GM19438 (cell line): ENCODE results near the gene ABCA4.
A peak's percentile ranks its signal among the peaks of the same experiment; 100 is the strongest.

Experiments
- ATAC-seq: cut with Tn5 transposase; IDR thresholded peaks from one replicate; pipeline ENCODE4 v1.9.1; 2021; ENCODE audit warnings: low read depth; ENCODE audit not compliant: unreplicated experiment

Gene ABCA4

DNA sequence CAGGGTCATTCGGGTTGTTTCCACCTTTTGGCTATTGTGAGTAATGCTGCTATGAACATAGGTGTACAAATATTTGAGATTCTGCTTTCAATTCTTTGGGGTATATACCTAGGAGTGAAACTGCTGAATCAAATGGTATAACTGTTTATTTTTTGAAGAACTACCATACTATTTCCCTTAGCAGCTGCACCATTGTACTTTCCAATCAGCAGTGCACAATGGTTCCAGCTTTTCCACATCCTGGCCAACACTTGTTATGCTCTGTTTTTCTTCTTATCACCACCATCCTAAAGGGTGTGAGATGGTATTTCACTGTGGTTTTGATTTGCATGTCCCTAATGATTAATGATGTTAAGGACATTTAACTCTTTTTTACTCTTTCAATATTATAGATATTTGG, 3.6 kb upstream of the ABCA4 start:
- ATAC-seq, result no peak

DNA sequence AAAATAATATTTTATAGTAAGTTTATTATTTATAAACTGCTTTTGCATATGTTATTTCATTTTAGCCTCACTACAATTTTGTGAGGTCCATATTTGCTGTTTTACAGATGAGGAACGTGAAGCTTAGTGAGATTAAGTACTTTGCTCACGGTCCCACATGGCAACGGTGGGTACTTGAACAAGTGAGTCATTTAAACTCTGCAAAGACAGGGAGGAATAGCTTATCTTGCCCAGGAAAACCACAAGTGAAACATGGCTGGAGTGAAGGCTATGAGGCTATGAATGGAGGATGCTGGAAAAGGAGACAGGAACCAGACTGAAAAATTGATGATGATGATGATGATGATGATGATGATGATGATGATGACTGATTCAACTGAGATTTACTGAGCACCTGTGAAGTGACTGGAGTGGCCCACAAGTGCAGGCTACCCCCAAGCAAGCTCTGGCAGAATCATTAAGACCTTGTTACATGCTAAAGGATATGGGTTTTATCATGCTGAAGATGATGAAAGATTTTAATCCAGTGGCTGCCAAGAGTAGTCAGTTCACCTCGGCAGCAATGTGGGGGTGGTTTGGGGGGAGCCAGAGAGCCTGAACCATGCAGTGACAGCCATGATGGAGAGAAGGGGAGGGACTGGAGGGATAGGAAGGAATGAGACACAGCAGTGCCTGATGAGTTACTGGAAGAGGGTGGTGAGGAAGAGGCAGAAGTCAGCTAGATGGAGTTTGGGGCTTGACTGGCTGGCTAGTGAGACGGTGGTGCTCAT, 1.4 kb upstream of the ABCA4 start:
- no peak for ATAC-seq

DNA sequence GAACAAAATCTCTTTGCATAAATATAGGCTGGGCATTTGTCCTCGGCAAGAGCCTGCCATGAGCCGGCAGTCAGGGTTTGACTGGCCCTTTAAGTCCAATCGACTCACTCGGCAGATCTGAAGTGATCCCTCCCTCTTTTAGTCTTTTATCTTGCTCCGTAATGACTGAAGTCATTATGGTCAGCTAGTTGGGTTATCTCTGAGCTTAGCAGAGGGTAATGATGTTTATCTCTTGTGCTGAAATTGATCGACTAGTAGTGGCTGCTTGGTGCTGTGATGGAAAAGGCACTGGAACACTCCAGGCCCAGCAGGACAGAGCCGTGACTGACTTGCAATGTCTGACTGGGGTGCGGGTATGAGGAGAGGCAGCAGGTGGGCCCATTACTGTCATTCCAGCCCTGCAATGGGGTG, 468 bp upstream of the ABCA4 start:
- no peak for ATAC-seq

DNA sequence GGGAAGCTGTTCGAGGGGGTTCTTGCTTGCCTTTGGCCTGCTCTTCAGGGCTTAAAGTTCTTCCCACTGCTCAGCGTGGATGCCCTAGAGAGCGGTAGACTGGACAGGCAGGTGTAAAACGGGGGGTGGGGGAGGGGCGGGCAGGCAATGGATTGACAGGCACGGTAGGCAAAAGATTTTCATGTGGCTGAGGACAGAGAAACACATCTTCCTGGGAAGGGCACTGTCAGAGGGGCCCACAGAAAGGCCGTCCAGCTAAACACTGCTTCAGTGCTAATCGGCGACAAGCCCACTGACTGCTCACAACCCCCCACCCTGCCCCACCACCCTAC, 412 bp downstream of the ABCA4 start:
- ATAC-seq, result no peak

DNA sequence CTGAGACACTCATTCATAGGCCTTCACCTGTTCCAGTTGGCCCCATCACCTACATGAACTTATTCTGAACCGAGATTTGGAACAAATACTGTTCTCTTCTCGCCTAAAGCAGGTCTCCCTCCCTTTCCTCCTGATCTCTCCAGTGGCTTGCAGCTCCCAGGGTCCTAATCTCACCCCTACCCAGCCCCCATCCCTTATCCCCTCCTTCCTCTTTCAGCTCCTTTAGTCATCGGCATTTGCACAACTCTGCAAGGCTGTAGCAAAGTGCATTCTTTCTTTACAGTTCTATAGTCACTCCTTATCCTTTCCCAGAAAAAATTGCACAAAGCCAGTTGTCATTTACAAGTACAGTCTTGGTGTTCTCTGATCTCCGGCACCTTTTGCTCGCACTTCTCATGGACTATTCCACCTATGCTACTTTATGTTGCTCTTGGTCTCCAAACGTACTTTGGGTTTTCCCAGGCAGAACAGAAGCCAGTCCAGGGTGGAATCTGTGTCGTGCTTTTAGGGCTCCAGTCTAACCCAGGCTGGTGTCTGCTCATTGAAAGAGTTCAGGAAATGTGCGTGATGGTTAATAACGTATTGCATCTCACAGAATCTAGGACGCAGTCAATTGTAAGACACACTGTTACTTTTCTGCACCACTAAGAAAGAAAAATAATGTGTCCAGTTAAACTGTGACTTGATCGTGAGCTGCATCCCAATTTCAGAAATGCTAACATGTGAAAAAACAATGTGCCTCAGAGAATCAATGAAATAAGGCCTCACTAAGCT, 965 bp downstream of the ABCA4 start:
- no peak for ATAC-seq

DNA sequence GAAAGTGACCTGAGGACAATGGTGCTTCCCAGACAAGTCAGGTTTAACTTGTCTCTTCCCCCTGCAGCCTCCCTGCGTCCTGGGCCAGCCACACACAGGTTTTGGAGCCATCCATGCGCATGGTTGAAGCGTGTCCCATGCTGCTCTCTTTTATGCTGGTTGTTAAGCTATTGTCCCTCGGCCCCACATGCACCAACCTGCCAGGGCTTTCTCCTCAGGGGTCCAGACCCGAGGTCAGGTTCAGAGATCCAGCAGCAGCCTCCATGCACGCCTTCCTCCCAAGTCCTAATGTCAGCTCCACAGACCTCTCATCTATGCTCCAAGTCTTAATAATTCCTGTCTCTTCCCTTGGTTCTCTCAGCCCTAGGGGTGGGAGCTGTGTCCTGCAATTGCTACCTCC, 1.6 kb downstream of the ABCA4 start:
- no peak for ATAC-seq

DNA sequence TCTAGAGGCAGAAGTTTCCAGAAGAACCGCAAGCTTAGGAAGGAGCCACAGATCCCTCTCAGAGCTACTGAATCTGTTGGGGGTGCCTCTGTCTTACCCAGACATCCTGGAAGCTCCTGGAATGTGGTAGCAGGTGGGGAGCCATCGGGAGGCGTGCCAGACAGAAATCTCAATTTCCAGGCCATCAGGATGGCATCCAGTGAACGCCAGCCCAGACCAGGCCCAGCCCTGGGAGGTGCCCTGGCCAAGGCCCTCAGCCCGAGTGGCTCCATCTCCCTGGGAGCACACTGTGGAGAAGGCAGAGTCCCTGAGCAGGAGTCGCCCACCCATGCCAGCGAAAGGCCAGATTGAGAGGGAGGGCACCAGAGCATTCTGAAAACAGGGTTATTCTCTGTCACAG, 2.5 kb downstream of the ABCA4 start:
- ATAC-seq, result no peak

DNA sequence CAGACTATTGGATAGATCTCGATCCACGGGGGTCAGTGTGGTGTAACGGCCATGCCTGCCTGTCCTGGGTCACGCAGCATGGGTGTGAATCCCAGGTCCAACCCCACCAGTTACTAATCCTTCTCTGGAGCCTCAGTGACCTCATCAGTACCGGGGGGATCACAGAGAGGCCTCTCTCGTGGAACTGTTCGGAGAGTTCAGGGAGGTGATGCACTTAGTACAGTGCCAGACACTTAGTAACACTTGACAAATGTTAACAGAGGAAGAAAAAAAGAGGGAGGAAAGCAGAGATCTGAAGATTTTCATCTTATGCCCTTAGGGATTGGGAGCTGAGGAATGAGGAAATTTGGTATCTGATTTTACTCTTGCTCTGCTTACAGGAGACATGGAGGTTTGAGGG, 2.9 kb downstream of the ABCA4 start:
- ATAC-seq, result no peak

DNA sequence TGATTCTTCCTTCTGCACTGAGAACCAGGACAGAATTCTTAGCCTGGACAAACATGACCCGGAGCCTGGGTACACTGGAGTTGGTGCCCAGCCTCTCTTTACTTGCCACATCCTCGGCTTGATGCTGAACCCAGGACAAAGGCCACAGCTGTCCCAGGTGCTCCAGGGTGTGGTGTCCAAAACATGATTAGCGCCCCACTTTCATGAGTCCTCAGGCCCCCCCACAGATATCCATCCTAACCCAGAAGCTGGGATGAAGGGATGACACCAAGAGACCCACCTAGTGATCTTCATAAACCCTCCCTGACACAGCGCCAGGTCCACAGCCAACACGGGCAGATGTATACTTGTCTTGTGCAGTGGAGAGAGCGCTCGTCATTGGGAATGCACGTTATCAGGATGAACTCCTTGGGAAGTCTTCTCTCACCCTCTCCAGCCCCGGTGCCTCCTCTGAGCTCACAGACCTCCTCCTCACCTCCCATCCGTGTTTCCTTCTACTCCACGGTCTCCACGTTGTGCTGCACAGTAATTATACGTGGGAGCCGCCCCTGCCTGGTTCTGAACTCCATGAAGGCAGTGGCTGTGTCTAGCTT, 3.6 kb downstream of the ABCA4 start:
- no peak for ATAC-seq

DNA sequence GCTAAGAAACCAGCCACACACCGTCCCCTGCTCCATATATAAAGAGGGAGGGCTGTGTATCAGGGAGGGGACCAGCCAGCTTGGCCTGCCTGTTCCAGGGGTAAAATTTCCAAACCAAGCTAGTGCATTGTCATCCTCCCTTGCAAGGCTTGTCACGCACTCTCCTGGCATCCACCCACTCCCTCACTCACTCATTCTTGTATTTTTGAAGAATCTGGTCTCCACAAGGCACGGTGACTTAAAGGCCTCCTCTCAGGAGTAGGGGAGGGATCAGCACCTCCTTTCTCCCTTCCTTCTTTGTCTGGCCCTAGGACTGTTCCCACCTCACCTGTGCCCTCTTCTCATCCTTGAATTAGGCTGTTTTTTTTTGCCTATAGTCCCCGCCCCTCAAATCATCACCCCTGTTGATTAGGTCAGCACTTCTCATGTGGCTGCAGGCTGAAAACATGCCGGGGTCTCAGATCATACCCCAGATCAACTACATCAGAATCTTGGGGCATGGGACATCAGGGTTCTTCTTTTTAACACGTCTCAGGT, 5.0 kb downstream of the ABCA4 start:
- ATAC-seq, result no peak

DNA sequence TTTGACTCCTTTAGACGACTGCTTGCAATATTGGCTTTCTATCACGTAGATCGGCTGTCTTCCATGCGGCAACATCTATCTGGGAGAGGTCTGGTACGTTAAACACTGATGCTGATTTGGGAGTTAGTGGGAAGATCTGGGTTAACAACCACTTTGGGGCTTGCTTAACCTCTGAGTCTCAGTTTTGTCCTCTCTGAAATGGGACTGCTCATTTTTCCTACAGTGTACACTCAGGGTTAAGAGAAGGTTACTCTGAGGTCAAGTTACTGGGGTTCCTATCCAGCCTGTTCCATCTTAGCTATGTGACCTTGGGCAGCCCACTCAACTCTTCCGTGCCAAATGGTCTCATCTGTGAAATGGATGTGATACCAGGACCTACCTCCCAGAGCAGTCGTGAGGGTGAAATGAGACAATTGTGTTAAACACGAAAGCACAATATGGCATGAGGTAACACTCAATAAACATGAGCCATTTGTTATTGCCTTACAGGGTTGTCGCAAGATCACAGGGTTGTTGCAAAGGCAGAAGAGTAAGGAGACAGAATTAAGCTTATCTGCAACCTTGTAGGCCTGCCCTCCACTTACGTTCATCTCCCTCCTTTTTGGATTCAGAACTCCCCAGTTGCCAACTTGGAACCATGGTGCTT, 5.6 kb downstream of the ABCA4 start:
- no peak for ATAC-seq

DNA sequence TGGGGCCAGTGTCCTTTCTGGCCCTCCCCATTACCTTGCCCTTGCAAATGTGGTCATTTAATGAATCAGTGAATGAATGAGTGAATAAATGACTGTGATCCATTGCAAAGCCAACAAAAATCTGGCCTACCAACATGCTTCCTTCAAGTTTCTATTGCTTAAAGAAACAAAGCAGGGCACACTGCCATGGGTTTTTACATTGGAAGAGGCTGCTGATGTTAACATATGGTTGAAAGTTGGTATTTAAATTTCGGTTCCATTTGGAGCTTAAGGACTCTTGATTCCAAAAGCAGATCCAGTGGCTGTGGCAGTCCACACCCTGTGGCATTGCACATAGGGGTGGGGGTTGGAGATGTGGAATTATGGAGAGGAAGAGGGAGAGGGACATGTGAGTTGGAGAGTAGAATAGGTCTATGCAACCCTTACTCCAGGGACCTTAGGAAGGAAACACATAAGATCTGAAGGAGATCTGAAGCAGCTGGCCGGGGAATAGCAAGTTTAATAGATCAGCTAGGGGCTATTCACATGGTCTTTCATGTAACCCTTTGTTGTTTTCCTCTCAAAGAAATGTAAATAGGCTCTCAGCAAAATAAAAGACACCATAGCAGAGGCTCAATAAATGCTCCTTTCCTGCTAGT, 7.2 kb downstream of the ABCA4 start:
- no peak for ATAC-seq

DNA sequence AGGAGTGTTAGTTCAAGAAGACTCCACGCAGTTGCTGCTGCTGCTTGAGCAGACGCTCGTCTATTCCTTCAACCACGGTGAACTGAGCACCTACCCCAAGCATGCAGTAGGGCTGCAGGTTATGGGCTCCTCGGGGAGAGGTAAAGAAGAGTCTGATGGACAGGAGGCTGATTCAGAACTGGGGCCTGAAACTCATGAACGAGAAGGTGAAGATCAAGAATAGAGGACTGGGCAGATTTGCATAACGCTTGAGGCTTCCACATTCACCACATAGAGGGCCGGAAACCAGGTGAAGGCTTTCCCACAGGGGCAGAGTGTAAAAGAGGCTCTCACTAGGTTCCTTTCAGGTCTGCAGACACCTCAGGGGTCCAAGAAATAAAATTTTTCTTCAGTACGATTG, 9.1 kb downstream of the ABCA4 start:
- ATAC-seq, result peak; percentile 77

DNA sequence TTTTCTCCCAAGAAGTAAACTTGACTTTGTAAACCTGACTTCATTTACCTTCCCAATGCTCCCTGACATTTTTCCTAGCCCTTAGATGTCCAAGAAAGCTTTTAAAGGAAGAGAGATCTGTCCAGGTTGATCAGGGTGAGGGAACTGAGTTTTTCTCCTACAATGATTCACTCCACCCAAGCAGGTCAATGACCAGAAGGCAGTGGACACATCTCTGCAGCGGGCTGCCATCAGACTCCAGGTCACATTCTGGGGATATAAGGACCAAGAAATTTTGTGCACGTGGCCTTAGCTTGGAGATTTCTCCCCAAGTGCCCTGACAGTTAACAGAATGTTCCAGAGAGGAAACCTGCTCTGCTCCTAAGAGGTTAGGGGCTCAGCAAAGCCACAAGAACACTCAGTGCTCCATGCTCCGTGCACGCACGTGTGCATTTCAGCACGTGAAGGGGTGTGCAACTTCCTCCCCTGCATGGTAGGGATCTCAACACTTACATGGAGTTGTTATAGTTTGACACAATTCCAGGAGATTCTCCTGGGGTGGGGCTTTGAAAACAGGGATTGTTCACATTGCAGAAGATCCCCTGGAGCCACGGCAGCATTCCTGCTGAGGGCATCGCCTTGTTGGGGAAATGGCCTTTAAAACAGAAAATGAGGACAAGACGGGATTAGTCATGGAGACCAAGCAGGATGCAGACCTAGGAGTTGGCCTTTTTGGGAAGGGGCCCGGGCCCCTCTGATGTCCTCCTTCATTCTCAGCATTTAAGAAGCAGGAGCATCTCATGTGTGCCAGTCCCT, 9.8 kb downstream of the ABCA4 start:
- ATAC-seq, result no peak

DNA sequence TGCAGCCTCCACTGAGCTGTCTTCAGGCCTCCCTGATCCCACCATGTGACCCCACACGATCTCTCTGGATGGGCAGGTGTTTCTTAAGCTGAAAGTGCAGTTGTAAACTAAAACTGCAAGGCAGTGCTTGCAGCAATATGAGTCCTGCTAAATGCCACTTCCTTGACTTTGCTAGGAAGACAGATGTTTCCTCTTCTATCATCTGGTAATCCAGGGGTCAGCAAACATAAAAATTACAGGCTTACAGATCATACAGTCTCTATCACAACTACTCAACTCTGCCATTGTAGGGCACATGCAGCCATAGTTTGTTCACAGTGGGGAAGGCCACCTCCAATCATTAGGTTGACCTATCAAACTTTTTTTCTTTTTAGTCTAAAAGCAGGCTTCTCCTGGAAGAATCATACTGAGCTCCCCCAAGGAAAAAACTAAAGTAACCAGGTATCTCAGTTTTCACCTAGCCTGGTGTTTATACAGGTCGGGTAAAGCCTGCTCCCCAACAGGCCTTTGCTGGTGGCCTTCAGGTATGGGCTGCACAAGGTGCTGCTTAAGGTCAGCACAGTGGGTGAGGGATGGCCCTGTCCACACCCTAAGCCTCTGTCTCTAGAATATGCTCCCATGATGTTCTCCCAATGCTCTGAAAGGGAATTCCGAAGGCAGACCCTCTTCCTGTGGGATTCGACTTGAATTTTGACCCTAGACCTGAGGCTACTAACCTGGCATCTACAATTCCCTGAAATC, 10.8 kb downstream of the ABCA4 start:
- ATAC-seq, result no peak

DNA sequence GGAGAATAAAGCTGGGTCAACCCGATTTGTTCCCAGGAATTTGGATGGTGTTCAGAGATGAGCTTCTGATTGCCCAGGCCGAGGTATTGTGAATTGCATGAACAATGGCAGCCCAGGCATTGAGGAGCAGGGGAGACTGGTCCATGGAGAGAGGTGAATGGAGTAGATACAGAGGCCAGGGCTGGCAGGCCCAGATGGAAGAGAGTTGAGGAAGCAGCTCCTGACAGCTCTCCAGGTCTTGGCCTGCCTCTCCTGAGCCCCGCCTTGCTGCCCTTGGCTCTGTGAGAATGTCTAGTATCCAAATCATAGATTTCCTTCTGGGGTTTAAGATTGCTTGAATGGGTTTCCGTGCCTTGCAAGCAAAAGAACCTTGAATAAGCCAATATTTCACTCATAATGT, 11.5 kb downstream of the ABCA4 start:
- no peak for ATAC-seq

DNA sequence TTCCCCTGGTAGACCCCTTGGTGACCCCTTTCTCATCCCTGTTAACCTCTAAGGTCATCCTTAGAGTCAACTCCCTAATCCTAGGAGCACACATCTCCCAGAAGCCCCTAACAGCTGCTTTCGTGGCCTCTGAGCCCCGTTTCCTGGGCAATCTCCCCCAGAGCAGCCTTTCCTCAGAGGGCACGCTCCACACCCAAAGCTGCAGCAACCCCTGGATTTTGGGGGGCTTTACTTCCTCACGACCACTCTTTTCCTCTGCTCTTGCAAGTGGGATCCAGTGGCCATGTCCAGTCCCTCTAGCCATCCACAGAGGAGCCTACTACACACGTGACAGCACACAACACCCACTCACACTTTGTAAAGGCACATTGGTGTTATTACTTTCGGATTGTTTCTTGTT, 13.8 kb downstream of the ABCA4 start:
- ATAC-seq, result no peak

DNA sequence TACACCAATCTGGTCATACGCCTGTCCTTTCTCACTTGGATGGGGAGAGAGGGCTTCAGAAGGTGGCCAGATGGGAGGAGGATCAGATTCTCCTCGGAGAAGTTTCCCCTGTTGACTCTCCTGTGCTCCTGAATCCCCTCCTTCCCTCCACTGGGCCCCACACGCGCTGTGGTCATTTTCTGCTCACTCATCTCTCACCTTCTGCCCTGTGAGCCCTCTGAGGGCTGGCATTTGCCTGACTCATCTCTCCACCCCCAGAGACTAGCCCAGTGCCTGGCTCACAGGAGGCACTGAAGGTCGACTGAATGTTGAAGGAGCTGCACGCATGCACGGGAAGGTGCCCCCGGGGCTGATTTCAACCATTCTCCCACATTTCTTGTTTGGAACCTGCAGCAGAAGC, 14.2 kb downstream of the ABCA4 start:
- ATAC-seq, result no peak

DNA sequence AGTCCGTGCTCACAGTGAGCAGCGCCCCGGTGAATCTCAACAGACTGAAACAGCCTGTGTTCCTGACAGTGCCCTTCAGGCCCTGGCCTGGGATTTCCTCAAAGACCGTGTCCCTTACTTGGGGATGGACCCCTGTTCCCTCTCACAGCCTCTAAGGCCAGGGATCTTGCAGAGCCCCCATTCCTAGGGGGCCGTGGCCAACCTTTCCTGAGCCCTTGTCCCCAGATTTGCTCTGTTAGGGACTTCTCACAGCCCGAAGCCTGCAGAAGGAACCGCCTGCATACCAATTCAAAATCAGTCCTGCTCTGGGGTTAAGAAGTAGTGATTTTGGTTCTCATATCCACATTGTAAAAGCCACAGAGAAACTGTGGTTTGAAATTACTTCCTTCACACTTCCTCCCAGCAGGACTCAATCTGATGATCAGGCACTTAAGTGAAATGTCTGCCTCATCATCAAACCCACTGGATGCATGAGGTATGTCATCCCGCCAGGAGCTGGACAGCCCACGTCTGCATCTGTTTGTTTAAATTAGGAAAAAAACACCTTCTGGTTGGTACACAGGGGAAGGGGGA, 14.9 kb downstream of the ABCA4 start:
- ATAC-seq, result no peak
